GM12878 (cell line): ENCODE data around the gene TOX2. TPM values are rescaled to one million over a fixed set of nuclear protein-coding genes. Genes with fewer than 3 reads are reported as not detected.

ENCODE experiments used
- ATAC-seq: fragments of 200-7000 bp; cut with Tn5 transposase; 3 replicates; pipeline ENCODE4 v1.9.1; 2020; ENCODE audit warnings: mild to moderate bottlenecking, moderate library complexity
- BruUV-seq: library from RNA; stranded (reverse); fragments of 400-500 nt; replicated peaks from 2 replicates; lab custom pipeline; 2021; lab: Mats Ljungman, UMichigan
- CTCF ChIA-PET: fragments of 300-600 bp; sonication (Branson Sonifier 250); formaldehyde crosslinking; extraction: SDS; loops from one replicate; lab custom pipeline; 2021; ENCODE audit warnings: inconsistent platforms; lab: Yijun Ruan, JAX
- POLR2A ChIA-PET: fragments of 350-600 bp; formaldehyde crosslinking; extraction: SDS; loops from one replicate; lab custom pipeline; 2021; ENCODE audit warnings: inconsistent platforms; lab: Charles Lee
- RAD21 ChIA-PET: fragments of 300-600 bp; sonication (Branson Sonifier 250); formaldehyde crosslinking; loops from one replicate; lab custom pipeline; 2023; ENCODE audit warnings: antibody characterized with exemption; ENCODE audit not compliant: unreplicated experiment; lab: Charles Lee
- SMC1A ChIA-PET: fragments of 300-600 bp; sonication (Branson Sonifier 250); formaldehyde crosslinking; loops from one replicate; lab custom pipeline; 2023; ENCODE audit not compliant: unreplicated experiment, uncharacterized antibody; lab: Charles Lee
- DNase-seq: peaks from one replicate; pipeline ENCODE4 v3.0.0-alpha.2; 2011; ENCODE audit warnings: low read depth, low spot score
- FAIRE-seq: peaks from 3 replicates; lab custom pipeline; 2011; peaks lifted over from hg19 to GRCh38; lab: Jason Lieb, UNC
- H2AFZ ChIP-seq: 2 replicates; pipeline ENCODE4 v1.6.0; 2011; ENCODE audit warnings: low read depth, low read length, control low read depth; ENCODE audit not compliant: control insufficient read depth
- H3K27ac ChIP-seq: 2 replicates; pipeline ENCODE4 v1.5.1; 2011; ENCODE audit warnings: control low read depth; ENCODE audit not compliant: control insufficient read depth, insufficient read depth
- H3K27me3 ChIP-seq, 2 experiments: replicated peaks in 1 of 2; 2 replicates each; pipeline versions ENCODE4 v1.6.0 to v1.6.1; 2011; ENCODE audit warnings: low read length in 1 of 2; ENCODE audit not compliant: control insufficient read depth in 2 of 2, insufficient read depth in 2 of 2
- H3K36me3 ChIP-seq, 2 experiments: 2 replicates each; pipeline ENCODE4 v1.5.1; 2011; ENCODE audit warnings: low read length in 1 of 2; ENCODE audit not compliant: control insufficient read depth in 2 of 2, insufficient read depth in 2 of 2
- H3K4me1 ChIP-seq: 2 replicates; pipeline ENCODE4 v1.6.1; 2011; ENCODE audit warnings: mild to moderate bottlenecking, low read length, moderate library complexity, mixed read lengths; ENCODE audit not compliant: control insufficient read depth, insufficient read depth
- H3K4me2 ChIP-seq: 2 replicates; pipeline ENCODE4 v1.6.0; 2011; ENCODE audit warnings: control low read depth; ENCODE audit not compliant: control insufficient read depth, insufficient read depth
- H3K4me3 ChIP-seq: fragments of 200-600 bp; sonication (generic); 2 replicates; pipeline ENCODE4 v1.5.1; 2016
- H3K79me2 ChIP-seq: 2 replicates; pipeline ENCODE4 v1.6.0; 2011; ENCODE audit warnings: low read length; ENCODE audit not compliant: control insufficient read depth, insufficient read depth
- H3K9ac ChIP-seq: 2 replicates; pipeline ENCODE4 v1.8.0; 2011; ENCODE audit warnings: low read length, control low read depth, mixed read lengths; ENCODE audit not compliant: control insufficient read depth, insufficient read depth
- H3K9me3 ChIP-seq: replicated peaks from 3 replicates; pipeline ENCODE4 v1.5.1; 2011; ENCODE audit warnings: mild to moderate bottlenecking, low read length; ENCODE audit not compliant: control insufficient read depth, insufficient read depth
- H4K20me1 ChIP-seq: 2 replicates; pipeline ENCODE4 v1.6.0; 2011; ENCODE audit not compliant: control insufficient read depth, insufficient read depth
- FOS ChIP-seq: IDR thresholded peaks from 3 replicates; pipeline ENCODE4 v1.6.1; 2011; ENCODE audit warnings: borderline replicate concordance; ENCODE audit not compliant: insufficient read length; ENCODE audit errors: extremely low read depth
- KDM1A ChIP-seq: fragments of 200-600 bp; sonication (generic); IDR thresholded peaks from 2 replicates; pipeline ENCODE4 v1.6.1; 2016; ENCODE audit warnings: borderline replicate concordance
- ZSCAN29 ChIP-seq: fragments of 450-650 bp; IDR thresholded peaks from 2 replicates; pipeline ENCODE4 v1.6.1; 2017; ENCODE audit warnings: mild to moderate bottlenecking, moderate library complexity
- WGBS: methylation state at CpG from one replicate; pipeline ENCODE4 v1.1.6; 2016; ENCODE audit warnings: low lambda C conversion rate; ENCODE audit not compliant: insufficient replicate concordance, insufficient coverage; ENCODE audit errors: missing lambda C conversion rate; 5-methylcytosine and 5-hydroxymethylcytosine counted together
- in situ Hi-C: fragments of 300-500 bp; cut with MboI; formaldehyde crosslinking; loops from 9 replicates; pipeline ENCODE4 v1.14.3; 2018; ENCODE audit warnings: mixed read lengths
- intact Hi-C: fragments of 100-400 bp; cut with micrococcal nuclease; formaldehyde crosslinking; loops from one replicate; pipeline ENCODE4 v1.14.2; 2022; ENCODE audit not compliant: unreplicated experiment
- polyA plus RNA-seq, 11 experiments: library from polyadenylated mRNA; depleted of rRNA in 4 of 11; unstranded in 6 of 11; stranded (reverse) in 5 of 11; fragments of >200 nt; fragmentation: Nextera tagmentation in 4 of 11; fragmentation: Illumina TruSeq in 1 of 11; extraction: Ambion mirVana in 4 of 11; extraction: Trizol in 1 of 11; gene quantifications; 1 replicate in 1 of 11; 2 replicates in 10 of 11; pipeline versions ENCODE4 v1.2.1 to v1.2.3, GENCODE V29; 2011 to 2016; ENCODE audit warnings: inconsistent platforms in 2 of 11, missing spikeins in 2 of 11, low read depth in 1 of 11
- total RNA-seq, 4 experiments: library from RNA; depleted of rRNA in 3 of 4; stranded (reverse); fragments of >200 nt in 3 of 4; fragmentation: Illumina TruSeq in 1 of 4; extraction: Trizol in 1 of 4; gene quantifications; 2 replicates each; pipeline versions ENCODE4 v1.2.1 to v1.2.3, GENCODE V29; 2013 to 2021
- TF ChIP-seq, protein P1 (sequence below): fragments of 450-650 bp; IDR thresholded peaks from 2 replicates; pipeline ENCODE4 v1.6.1; 2017; ENCODE audit warnings: borderline replicate concordance
- TF ChIP-seq, protein P2 (sequence below): IDR thresholded peaks from 2 replicates; pipeline ENCODE4 v1.6.1; 2012; ENCODE audit warnings: low read length, inconsistent platforms

The TOX2 gene
- total and polyA plus RNA-seq, 10 of the 15 experiments (the other 5 are each of a cell fraction or from before 2014, with no cell fraction given), result 2.6 to 40.5 (median 7.9) TPM

- TF ChIP-seq KDM1A (no peak), ZSCAN29 (no peak), FOS (no peak)
- TF ChIP-seq, protein P1, sequence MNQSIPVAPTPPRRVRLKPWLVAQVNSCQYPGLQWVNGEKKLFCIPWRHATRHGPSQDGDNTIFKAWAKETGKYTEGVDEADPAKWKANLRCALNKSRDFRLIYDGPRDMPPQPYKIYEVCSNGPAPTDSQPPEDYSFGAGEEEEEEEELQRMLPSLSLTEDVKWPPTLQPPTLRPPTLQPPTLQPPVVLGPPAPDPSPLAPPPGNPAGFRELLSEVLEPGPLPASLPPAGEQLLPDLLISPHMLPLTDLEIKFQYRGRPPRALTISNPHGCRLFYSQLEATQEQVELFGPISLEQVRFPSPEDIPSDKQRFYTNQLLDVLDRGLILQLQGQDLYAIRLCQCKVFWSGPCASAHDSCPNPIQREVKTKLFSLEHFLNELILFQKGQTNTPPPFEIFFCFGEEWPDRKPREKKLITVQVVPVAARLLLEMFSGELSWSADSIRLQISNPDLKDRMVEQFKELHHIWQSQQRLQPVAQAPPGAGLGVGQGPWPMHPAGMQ, result no peak
- TF ChIP-seq, protein P2, sequence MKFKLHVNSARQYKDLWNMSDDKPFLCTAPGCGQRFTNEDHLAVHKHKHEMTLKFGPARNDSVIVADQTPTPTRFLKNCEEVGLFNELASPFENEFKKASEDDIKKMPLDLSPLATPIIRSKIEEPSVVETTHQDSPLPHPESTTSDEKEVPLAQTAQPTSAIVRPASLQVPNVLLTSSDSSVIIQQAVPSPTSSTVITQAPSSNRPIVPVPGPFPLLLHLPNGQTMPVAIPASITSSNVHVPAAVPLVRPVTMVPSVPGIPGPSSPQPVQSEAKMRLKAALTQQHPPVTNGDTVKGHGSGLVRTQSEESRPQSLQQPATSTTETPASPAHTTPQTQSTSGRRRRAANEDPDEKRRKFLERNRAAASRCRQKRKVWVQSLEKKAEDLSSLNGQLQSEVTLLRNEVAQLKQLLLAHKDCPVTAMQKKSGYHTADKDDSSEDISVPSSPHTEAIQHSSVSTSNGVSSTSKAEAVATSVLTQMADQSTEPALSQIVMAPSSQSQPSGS, result no peak
- H3K9me3 ChIP-seq, result no peaks in the 10 kb centered on the region
- ChIA-PET RAD21 (interaction anchor here (1.3 kb wide), 1 partner anchor 12 kb away, joined by 3 read pairs; no protein-coding TSS in a partner anchor), POLR2A (no interaction called here), SMC1A (interaction anchor here (0.6 to 1.5 kb wide), 4 partner anchors 11 to 40 kb away, joined by 3 to 4 read pairs (median 3); no protein-coding TSS in a partner anchor), CTCF (interaction anchor here (1.8 kb wide), 1 partner anchor 58 kb away, joined by 5 read pairs; no protein-coding TSS in a partner anchor)
- ATAC-seq, result no peak
- WGBS, result 72% methylated on average over 5 of the region's 5 CpGs
- no peak for DNase-seq
- intact Hi-C loops, result no loop called here
- no peaks in the 10 kb centered on the region for H3K79me2 ChIP-seq
- H2AFZ ChIP-seq, result no peak overlapping the region
- H3K4me3 ChIP-seq, result no peak overlapping the region
- H3K27me3 ChIP-seq, result no peaks in the 10 kb centered on the region
- no peaks in the 10 kb centered on the region for H3K36me3 ChIP-seq
- in situ Hi-C loops, result no loop called here
- no peaks in the 10 kb centered on the region for H3K4me1 ChIP-seq
- H3K4me2 ChIP-seq, result no peak overlapping the region
- H4K20me1 ChIP-seq, result no peaks in the 10 kb centered on the region
- no peak overlapping the region for H3K9ac ChIP-seq
- no peak for FAIRE-seq
- no TSS peak for BruUV-seq
- H3K27ac ChIP-seq, result no peak overlapping the region
Measured at GRCh38 chr20:44040202-44040915, 125.7 kb downstream of the TOX2 start.
